Measurements from ENCODE around the gene RABGAP1L.
A peak's percentile ranks its signal among the peaks of the same experiment; 100 is the strongest.

Gene RABGAP1L

DNA sequence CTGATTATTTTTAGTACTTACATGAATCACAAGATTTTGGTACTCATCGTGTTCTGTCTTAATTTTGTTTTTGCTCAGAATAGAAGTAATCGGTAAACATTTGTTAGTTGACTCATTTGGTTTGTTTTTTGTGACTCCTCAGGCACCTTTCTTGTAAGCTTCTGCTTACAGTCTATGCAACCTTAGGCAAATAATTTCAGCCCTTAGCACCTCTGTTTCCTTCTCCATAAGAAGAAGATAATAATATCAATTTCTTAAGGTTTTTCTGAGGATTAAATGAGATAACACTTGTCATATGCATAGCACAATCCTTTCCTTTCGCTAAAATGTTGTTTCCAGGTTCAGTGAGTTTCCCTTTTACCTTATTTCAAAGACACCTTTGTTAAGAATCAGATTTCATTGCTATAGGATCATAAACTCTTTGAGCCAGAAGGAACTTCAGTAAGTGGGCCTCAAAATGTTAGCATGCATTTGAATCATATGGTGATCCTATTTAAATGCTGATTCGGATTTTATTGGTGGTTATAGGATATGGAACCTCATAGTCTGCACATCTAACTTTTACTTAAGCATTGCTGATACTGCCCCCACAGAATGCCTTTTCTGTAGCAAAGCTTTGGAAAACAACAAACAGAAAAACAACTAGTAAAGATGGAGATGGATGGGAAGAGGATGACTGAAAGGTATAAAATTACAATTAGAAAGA, 567.7 kb downstream of the RABGAP1L start:
- no peak for DNase-seq

- no peak for DNase-seq
Observed at GRCh38 chr1:174734270-174734669, 575.0 kb downstream of the RABGAP1L start.

GRCh38 chr1:174736831-174737230, 577.5 kb downstream of the RABGAP1L start:
- DNase-seq, result no peak

DNA sequence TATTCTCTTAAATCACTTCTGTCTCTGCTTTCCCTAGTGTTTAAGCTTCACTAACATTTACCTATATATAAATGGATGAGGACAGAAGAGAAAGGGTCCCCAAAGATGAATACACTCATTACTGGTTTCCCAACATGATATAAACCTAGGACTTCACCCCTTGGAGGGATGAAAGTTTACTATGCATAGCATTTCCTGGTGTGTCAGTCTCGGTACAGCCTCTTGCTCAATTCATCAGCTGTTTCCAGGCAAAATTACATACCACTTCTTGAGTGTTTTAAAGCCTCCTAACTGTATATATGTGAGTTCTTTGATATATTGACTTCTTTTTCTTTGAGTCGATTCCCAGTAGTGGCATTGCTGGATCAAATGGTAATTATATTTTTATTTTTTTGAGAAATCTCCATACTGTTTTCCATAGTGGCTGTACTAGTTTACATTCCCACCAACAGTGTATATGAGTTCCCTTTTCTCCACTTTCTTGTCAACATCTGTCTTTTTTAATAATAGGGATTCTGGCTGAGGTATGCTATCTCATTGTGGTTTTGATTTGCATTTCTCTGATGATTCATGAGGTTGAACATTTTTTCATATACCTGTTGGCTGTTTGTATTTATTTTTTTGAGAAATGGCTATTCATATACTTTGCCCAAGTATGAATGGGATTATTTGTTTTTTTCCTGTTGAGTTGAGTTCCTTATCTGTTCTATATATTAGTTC, 581.1 kb downstream of the RABGAP1L start:
- DNase-seq, result no peak

GRCh38 chr1:174742805-174743653, 583.7 kb downstream of the RABGAP1L start:
- no peak for DNase-seq

DNA sequence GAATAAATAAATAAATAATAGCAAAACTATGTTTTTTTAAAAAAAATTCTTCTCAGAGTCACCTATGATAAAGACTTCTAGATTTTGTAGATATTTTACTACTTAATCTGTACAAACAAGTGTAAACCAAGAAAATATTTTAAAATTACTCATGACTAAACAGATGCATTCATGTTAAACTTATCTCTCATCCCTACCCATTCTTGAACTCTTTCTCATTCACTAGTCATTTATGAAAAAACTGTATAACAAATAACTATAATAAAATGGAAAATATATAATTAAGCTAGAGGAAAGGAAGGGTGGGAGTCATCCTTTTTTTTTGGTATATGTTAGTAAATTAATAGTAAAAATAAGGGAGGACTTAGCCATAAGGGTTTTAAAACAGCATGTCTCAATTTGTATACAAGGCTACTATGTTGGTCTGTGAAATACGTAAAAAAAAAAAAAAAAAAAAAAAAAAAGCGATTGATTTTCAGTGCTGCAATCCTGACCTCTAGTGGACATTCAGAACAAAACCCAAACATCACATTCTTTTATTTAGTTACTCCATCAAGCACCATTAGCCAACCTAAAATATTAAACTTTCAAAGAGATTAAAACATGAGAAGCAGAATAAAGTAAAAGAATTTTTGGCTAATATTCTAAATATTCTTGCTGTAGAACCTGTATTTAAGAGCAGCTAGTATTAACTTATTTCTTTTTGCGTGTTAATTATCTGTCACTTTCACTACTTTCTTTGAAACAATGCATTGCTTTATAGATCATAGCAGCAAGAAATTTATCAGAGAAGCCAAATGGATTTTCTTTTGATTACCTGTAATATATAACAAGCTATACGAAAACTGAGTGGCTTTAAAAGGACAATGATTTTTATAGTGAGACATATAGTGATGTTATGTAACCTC, 584.6 kb downstream of the RABGAP1L start:
- DNase-seq, result no peak

GRCh38 chr1:174744886-174745285, 585.6 kb downstream of the RABGAP1L start:
- no peak for DNase-seq

DNA sequence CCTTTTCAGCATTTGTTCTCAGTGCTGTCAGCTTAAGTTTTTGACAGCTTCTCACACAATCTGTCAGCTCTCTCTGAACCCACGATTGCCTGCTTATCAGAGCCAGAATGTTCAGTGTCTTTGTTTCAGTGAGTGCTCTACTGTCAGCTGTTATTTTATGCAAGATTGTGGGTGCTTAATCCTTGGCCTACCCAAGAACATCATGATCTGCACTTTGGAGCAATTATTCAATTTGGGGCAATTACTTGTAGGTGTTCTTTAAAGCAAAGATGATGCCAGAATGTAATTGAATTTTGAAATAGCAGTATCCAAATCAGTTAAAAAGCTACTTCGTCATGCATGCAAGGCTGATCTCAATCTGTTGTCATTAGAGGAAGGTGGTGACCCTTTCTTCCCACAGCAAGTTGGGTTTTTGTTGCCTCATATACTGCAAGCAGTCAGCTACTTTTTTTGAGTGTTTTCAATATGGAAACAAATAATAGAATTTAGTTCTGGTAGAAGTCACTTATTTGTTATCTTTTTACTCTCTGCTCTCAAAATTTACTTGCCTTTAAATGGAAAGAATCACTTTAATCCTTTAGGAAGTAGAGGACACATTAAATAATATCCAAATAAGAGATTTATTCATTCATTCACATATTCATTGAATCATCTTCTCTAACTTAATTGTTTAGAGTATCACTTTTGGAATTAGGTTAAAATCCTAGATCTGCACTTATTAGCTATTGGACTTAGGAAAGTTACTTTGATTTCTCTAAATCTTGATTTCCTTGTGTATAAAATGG, 586.9 kb downstream of the RABGAP1L start:
- no peak for DNase-seq

DNA sequence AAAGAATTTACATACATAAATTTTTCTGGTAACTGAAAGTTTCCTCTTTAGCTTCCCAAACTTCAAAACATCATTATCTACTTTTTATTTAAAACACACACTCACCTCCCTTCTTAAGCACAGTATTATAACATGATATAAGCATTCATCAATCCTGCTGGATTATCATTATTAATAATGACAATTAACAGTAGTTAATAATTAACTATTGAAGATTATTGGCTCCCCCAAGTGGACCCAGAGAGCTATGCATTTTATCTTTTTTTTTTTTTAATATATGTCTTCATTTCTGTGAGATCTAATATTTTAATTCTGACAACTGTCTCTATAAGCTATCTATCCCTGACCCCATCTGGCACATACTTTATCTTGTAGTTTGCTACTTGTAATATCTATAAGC, 588.3 kb downstream of the RABGAP1L start:
- DNase-seq, result no peak

GRCh38 chr1:174748586-174748985, 589.3 kb downstream of the RABGAP1L start:
- DNase-seq, result no peak

GRCh38 chr1:174753131-174753530, 593.8 kb downstream of the RABGAP1L start:
- no peak for DNase-seq

DNA sequence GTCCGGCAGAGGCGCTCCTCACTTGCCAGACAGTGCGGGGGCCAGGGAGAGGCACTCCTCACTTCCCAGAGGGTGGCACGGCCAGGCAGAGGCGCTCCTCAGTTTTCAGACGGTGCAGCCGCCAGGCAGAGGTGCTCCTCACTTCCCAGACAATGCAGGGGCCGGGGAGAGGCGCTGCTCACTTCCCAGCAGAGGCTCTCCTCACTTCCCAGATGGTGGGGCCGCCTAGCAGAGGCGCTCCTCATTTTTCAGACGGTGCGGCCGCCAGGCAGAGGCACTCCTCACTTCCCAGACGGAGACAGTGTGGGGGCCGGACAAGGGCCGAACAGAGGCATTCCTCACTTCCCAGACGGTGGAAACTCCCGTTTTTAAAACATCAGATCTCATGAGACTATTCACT, 602.0 kb downstream of the RABGAP1L start:
- DNase-seq, result no peak

- no peak for DNase-seq
Observed at GRCh38 chr1:174761901-174762585, 602.7 kb downstream of the RABGAP1L start.

DNA sequence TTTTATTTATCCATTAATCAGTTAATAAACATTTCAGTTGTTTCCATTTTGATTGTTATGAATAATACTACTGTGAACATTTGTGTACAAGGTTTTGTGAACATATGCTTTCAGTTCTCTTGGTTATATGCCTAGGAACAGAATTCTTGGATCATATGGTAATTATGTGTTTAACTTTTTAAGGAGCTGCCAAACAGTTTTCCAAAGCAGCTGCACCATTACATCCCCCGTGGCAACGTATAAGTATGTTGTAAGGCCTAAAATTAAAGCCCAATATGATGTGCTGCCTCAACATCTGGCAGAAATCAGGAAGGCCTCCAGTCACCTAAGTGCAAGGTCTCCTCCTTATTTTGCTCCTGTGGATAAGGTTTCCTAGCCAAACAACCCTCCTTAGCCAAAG, 604.9 kb downstream of the RABGAP1L start:
- DNase-seq, result no peak

DNA sequence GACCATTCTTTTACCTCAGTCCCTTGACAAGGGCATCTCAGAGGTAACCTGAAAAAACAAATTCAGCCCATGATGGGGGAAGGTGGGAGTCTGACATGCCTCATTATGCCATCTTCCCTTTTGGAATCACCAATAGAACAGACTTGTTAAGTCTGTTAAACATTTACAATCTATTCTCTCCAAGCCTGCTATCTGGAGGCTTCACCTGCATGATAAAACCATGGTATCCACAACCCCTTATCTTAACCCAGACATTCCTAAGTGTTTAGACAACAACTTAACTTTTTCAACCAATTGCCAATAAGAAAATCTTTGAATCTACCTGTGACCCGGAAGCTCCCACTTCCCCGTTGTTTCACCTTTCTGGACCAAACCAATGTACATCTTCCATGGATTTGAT, 607.4 kb downstream of the RABGAP1L start:
- DNase-seq, result no peak

- no peak for DNase-seq
Observed at GRCh38 chr1:174768516-174768915, 609.2 kb downstream of the RABGAP1L start.

- no peak for DNase-seq
Observed at GRCh38 chr1:174768949-174769348, 609.6 kb downstream of the RABGAP1L start.

DNA sequence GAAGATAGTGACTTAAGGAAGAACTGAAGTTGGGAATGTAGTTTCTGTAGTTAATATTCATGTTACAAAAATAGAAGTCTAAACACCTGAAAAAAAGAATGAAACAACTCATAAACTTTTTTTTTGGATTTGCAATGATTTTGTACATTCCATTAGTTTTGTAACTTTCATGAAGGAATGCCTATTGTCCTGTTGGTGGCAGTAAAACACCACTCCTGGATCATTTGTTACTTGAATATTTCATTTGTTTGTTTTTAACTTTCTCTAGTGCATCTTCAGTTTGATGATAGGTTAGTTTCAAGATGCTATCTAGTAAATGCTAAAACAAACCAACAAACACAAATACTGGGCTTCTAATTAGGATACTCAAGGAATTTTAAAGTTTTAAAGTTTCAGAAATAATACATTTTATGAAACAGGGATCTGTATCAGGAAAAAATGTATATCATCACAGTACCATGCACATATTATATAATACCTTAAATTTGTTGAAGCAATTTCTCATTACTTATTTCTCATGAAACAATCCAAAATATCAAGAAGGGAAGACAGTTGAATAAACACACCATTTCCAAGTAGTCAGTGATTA, 610.7 kb downstream of the RABGAP1L start:
- peak; percentile 31 for DNase-seq

DNA sequence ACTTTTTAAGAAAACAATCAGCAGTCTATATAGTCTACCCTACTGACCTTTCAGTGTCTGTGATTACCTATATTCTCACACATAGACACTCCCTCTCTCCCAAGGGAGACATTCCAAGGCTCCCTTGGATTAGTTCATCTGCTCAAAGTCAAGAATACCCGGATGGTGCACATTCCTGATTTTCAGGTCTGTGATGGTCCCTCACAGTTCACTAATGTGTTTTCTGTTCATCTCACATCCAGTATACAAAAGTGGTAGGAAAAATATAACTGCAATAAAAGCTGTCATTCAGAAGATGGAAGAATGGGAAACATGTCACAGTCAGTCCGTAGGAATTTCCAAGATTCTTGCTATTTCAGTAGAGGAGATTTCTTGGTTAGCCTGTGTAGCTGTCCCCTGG, 616.3 kb downstream of the RABGAP1L start:
- no peak for DNase-seq

DNA sequence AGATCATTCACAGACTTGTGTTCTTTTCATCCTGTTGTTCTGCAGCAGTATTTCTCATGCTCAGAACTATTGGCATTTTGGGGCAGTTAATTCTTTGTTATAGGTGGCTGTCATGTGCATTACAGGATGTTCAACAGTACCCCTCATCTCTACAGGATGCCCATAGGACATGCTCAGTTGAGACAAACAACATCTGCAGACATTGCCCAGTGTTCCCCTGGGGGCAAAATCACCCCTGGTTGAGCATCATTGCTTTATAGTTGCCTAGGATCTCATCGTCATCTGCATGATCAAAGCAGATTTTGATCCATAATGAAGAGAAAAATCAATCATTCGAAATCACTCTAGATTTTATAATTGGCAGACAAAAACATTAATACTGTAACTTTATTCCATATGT, 617.9 kb downstream of the RABGAP1L start:
- no peak for DNase-seq

GRCh38 chr1:174785510-174785909, 626.2 kb downstream of the RABGAP1L start:
- no peak for DNase-seq

All from CD4-positive, alpha-beta T cell treated with Interleukin-17A for 4 hours (primary cell).